K562 (cell line): ENCODE measurements around the gene GALNT13. TPM values are rescaled to one million over a fixed set of nuclear protein-coding genes. Genes with fewer than 3 reads are reported as not detected.

Source experiments
- ATAC-seq: fragments of 200-7000 bp; cut with Tn5 transposase; 3 replicates; pipeline ENCODE4 v1.9.1; 2020; ENCODE audit warnings: moderate library complexity
- BruUV-seq: library from RNA; stranded (reverse); fragments of 400-500 nt; replicated peaks from 2 replicates; lab custom pipeline; 2021; lab: Mats Ljungman, UMichigan
- CTCF ChIA-PET: fragments of 300-600 bp; formaldehyde crosslinking; extraction: SDS; loops from one replicate; lab custom pipeline; 2021; ENCODE audit warnings: low intra/inter-chr PET ratio; lab: Yijun Ruan, JAX
- POLR2A ChIA-PET: fragments of 300-600, 350-650 bp; sonication (Branson Sonifier 250); formaldehyde crosslinking; extraction: SDS; loops from one replicate; lab custom pipeline; 2021; ENCODE audit warnings: antibody characterized with exemption, inconsistent platforms; lab: Yijun Ruan, JAX
- DNase-seq, 4 experiments: peaks; one replicate each; pipeline versions ENCODE4 v3.0.0 to v3.0.0-alpha.2; 2011 to 2018; ENCODE audit warnings: low spot score in 3 of 4, mixed read lengths in 3 of 4; ENCODE audit errors: extremely low read depth in 1 of 4
- FAIRE-seq: peaks from 2 replicates; lab custom pipeline; 2011; peaks lifted over from hg19 to GRCh38; lab: Jason Lieb, UNC
- H2AFZ ChIP-seq: 2 replicates; pipeline ENCODE4 v1.6.0; 2011; ENCODE audit warnings: low read depth, low read length, control low read depth, inconsistent platforms
- H3K27ac ChIP-seq: fragments of 200-600 bp; 3 replicates; pipeline ENCODE4 v1.8.0; 2011; ENCODE audit warnings: low read depth, mild to moderate bottlenecking, control low read depth, inconsistent platforms, low read length, moderate library complexity, mixed read lengths; ENCODE audit errors: extremely low read depth
- H3K27me3 ChIP-seq, 2 experiments: fragments of 300-600 bp in 1 of 2; 2 replicates in 1 of 2; 3 replicates in 1 of 2; pipeline versions ENCODE4 v1.6.0 to v1.8.0; 2011; ENCODE audit warnings: inconsistent platforms in 2 of 2, low read length in 2 of 2, mild to moderate bottlenecking in 1 of 2, mixed read lengths in 1 of 2, moderate library complexity in 1 of 2; ENCODE audit not compliant: control insufficient read depth in 2 of 2, insufficient read depth in 2 of 2
- H3K36me3 ChIP-seq: fragments of 300-600 bp; 3 replicates; pipeline ENCODE4 v1.8.0; 2011; ENCODE audit warnings: mild to moderate bottlenecking, low read length, inconsistent platforms; ENCODE audit not compliant: control insufficient read depth, insufficient read depth
- H3K4me1 ChIP-seq, 2 experiments: fragments of 200-600 bp in 1 of 2; replicated peaks in 1 of 2; 2 replicates in 1 of 2; 3 replicates in 1 of 2; pipeline versions ENCODE4 v1.5.1 to v1.8.0; 2011; ENCODE audit warnings: inconsistent platforms in 2 of 2, low read length in 2 of 2, mild to moderate bottlenecking in 1 of 2, mixed read lengths in 1 of 2, moderate library complexity in 1 of 2; ENCODE audit not compliant: control insufficient read depth in 2 of 2, insufficient read depth in 2 of 2
- H3K4me2 ChIP-seq: 2 replicates; pipeline ENCODE4 v1.6.1; 2011; ENCODE audit warnings: low read length, control low read depth, inconsistent platforms, mixed read lengths; ENCODE audit not compliant: insufficient read depth
- H3K4me3 ChIP-seq: fragments of 200-600 bp; sonication (generic), shearing (Covaris generic); 2 replicates; pipeline ENCODE4 v1.5.1; 2016; ENCODE audit warnings: control low read depth, inconsistent platforms
- H3K79me2 ChIP-seq: fragments of 200-600 bp; 3 replicates; pipeline ENCODE4 v1.8.0; 2011; ENCODE audit warnings: low read length, inconsistent platforms; ENCODE audit not compliant: control insufficient read depth, insufficient read depth
- H3K9ac ChIP-seq, 2 experiments: 2 replicates each; pipeline versions ENCODE4 v1.6.0 to v1.6.1; 2011; ENCODE audit warnings: low read depth in 2 of 2, low read length in 2 of 2, control low read depth in 1 of 2, inconsistent platforms in 1 of 2, mild to moderate bottlenecking in 1 of 2, mixed read lengths in 1 of 2; ENCODE audit not compliant: insufficient read depth in 1 of 2
- H3K9me1 ChIP-seq: one replicate; pipeline ENCODE4 v1.6.0; 2011; ENCODE audit warnings: inconsistent platforms, mild to moderate bottlenecking, low read length, moderate library complexity; ENCODE audit not compliant: control insufficient read depth, insufficient read depth
- H3K9me3 ChIP-seq: replicated peaks from 2 replicates; pipeline ENCODE4 v1.5.1; 2011; ENCODE audit warnings: low read depth, low read length, inconsistent platforms; ENCODE audit not compliant: control insufficient read depth, insufficient read depth
- H4K20me1 ChIP-seq: replicated peaks from 2 replicates; pipeline ENCODE4 v1.6.1; 2011; ENCODE audit warnings: low read length, inconsistent platforms, mixed read lengths; ENCODE audit not compliant: control insufficient read depth, insufficient read depth
- FOXJ3 ChIP-seq: sonication (generic); formaldehyde crosslinking; IDR thresholded peaks from 2 replicates; pipeline ENCODE4 v1.4.0; 2020; ENCODE audit warnings: mild to moderate bottlenecking, missing genetic modification reagents
- IFI16 ChIP-seq: fragments of 250-450 bp; sonication (Bioruptor Pico); IDR thresholded peaks from 2 replicates; pipeline ENCODE4 v2.1.2; 2022; ENCODE audit warnings: mild to moderate bottlenecking, inconsistent platforms
- RFX1 ChIP-seq: fragments of 450-650 bp; IDR thresholded peaks from 2 replicates; pipeline ENCODE4 v1.6.1; 2016; ENCODE audit warnings: mild to moderate bottlenecking, moderate library complexity
- ZNF583 ChIP-seq: fragments of 250-450 bp; sonication (Bioruptor Pico); IDR thresholded peaks from 2 replicates; pipeline ENCODE4 v1.4.0; 2020
- WGBS: fragments of 100-300 bp; shearing (Covaris generic); methylation state at CpG from one replicate; pipeline ENCODE4 v1.1.6; 2016; ENCODE audit warnings: low coverage, mixed read lengths; ENCODE audit not compliant: insufficient coverage; ENCODE audit errors: missing lambda C conversion rate; 5-methylcytosine and 5-hydroxymethylcytosine counted together
- in situ Hi-C: fragments of 300-500 bp; cut with MboI; formaldehyde crosslinking; loops from 4 replicates; pipeline ENCODE4 v1.15.0; 2018; ENCODE audit warnings: inconsistent platforms, mixed read lengths
- intact Hi-C: fragments of 100-400 bp; cut with micrococcal nuclease; formaldehyde crosslinking; loops from 2 replicates; pipeline ENCODE4 v1.14.2; 2022
- polyA plus RNA-seq, 8 experiments: library from polyadenylated mRNA; depleted of rRNA in 4 of 8; stranded (reverse) in 5 of 8; unstranded in 3 of 8; fragments of >200 nt; fragmentation: Nextera tagmentation in 2 of 8; fragmentation: Illumina TruSeq in 1 of 8; extraction: Ambion mirVana in 2 of 8; extraction: Trizol in 1 of 8; gene quantifications; 2 replicates each; pipeline versions ENCODE4 v1.2.1 to v1.2.3, GENCODE V29; 2011 to 2014; ENCODE audit warnings: inconsistent platforms in 1 of 8, missing spikeins in 1 of 8
- total RNA-seq, 7 experiments: library from RNA; depleted of rRNA in 6 of 7; stranded (reverse); fragments of >200 nt in 6 of 7; fragmentation: Illumina TruSeq in 2 of 7; extraction: Trizol in 2 of 7; gene quantifications; 2 replicates each; pipeline versions ENCODE4 v1.2.1 to v1.2.3, GENCODE V29; 2011 to 2021; ENCODE audit warnings: low replicate concordance in 1 of 7
- TF ChIP-seq, protein P1 (sequence below): fragments of 450-650 bp; IDR thresholded peaks from 2 replicates; pipeline ENCODE4 v1.6.1; 2016; ENCODE audit warnings: borderline replicate concordance
- TF ChIP-seq, protein P2 (sequence below): fragments of 450-650 bp; IDR thresholded peaks from 2 replicates; pipeline ENCODE4 v1.6.1; 2016; ENCODE audit warnings: mild to moderate bottlenecking

The GALNT13 gene
- total and polyA plus RNA-seq, 9 of the 15 experiments (the other 6 are each of a cell fraction or from before 2014, with no cell fraction given) = not detected

DNA sequence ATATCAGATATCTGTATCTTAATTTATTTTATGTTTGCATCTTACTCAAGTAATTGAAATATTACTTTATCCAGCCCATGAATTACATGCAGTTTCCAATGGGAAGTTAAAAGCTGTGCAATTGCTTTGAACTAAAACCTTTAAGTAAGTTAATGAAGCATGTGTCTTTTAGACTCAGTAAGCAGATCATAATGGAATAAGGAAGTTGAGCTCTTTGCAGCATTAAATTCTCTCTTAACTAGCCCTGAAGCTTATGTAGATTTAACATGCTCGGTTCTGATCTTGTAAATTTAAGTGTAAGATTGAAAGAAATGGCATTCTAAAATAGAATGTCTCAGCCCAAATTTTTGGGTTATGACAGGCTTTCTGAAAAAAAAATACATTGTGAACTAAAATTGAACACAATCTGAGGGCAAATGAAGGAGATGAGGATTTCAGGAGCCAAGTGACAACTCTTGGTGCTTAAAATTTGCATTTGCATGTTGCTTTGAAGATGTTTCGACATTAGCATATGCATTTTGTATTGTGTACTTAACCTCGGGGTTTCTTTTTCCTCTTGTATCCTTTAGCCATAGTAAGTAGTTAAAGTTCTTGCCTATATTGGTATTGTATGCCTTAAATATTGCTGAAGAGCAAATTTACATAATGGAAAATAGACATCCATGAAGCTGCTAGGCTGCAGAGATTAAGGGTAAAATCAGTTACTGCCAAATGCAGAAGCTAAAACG, 529.0 kb downstream of the GALNT13 start:
- FAIRE-seq (no peak), ATAC-seq (no peak), DNase-seq (no peak)
- Histone ChIP-seq H3K79me2 (no peaks in the 10 kb centered on the region), H2AFZ (no peak overlapping the region), H3K4me2 (no peak overlapping the region), H3K36me3 (no peaks in the 10 kb centered on the region), H4K20me1 (no peaks in the 10 kb centered on the region), H3K4me3 (no peak overlapping the region), H3K27me3 (no peaks in the 10 kb centered on the region), H3K9ac (no peak overlapping the region), H3K9me3 (peaks cover 2% of the 10 kb centered on the region; the same call in 1 of the 2 replicates), H3K4me1 (no peaks in the 10 kb centered on the region), H3K9me1 (no peaks in the 10 kb centered on the region), H3K27ac (no peak overlapping the region)
- WGBS = 0% methylated on average over 4 of the region's 4 CpGs
- no TSS peak for BruUV-seq
- CTCF ChIA-PET = no interaction called here
- TF ChIP-seq ZNF583 = no peak
- TF ChIP-seq FOXJ3 = no peak
- TF ChIP-seq, protein P1, sequence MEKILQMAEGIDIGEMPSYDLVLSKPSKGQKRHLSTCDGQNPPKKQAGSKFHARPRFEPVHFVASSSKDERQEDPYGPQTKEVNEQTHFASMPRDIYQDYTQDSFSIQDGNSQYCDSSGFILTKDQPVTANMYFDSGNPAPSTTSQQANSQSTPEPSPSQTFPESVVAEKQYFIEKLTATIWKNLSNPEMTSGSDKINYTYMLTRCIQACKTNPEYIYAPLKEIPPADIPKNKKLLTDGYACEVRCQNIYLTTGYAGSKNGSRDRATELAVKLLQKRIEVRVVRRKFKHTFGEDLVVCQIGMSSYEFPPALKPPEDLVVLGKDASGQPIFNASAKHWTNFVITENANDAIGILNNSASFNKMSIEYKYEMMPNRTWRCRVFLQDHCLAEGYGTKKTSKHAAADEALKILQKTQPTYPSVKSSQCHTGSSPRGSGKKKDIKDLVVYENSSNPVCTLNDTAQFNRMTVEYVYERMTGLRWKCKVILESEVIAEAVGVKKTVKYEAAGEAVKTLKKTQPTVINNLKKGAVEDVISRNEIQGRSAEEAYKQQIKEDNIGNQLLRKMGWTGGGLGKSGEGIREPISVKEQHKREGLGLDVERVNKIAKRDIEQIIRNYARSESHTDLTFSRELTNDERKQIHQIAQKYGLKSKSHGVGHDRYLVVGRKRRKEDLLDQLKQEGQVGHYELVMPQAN = no peak
- TF ChIP-seq, protein P2, sequence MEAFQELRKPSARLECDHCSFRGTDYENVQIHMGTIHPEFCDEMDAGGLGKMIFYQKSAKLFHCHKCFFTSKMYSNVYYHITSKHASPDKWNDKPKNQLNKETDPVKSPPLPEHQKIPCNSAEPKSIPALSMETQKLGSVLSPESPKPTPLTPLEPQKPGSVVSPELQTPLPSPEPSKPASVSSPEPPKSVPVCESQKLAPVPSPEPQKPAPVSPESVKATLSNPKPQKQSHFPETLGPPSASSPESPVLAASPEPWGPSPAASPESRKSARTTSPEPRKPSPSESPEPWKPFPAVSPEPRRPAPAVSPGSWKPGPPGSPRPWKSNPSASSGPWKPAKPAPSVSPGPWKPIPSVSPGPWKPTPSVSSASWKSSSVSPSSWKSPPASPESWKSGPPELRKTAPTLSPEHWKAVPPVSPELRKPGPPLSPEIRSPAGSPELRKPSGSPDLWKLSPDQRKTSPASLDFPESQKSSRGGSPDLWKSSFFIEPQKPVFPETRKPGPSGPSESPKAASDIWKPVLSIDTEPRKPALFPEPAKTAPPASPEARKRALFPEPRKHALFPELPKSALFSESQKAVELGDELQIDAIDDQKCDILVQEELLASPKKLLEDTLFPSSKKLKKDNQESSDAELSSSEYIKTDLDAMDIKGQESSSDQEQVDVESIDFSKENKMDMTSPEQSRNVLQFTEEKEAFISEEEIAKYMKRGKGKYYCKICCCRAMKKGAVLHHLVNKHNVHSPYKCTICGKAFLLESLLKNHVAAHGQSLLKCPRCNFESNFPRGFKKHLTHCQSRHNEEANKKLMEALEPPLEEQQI = no peak
- no peak for TF ChIP-seq IFI16 (CRISPR knock-in tag)
- TF ChIP-seq RFX1 = no peak
- POLR2A ChIA-PET = no interaction called here
- in situ Hi-C loops = no loop called here
- intact Hi-C loops = no loop called here
